ENCODE data around the gene MEF2B. TPM values are rescaled to one million over a fixed set of nuclear protein-coding genes. Genes with fewer than 3 reads are reported as not detected.

Gene MEF2B
- total RNA-seq, 1 experiment from 2014 or later, result 1.3 TPM

- H3K23me2 ChIP-seq (ENCODE audit: insufficient read length, low read depth, low read length, poor library complexity, severe bottlenecking), result peaks cover 4% of the 10 kb centered on the region
- no peaks in the 10 kb centered on the region for H3K27me3 ChIP-seq (ENCODE audit: insufficient read depth, low read length)
- H3K9ac ChIP-seq (ENCODE audit: extremely low read depth, insufficient read length, low read length), result no peak overlapping the region
- H3K4ac ChIP-seq (ENCODE audit: low read depth, low read length), result no peak overlapping the region
- no peaks in the 10 kb centered on the region for H4K20me1 ChIP-seq (ENCODE audit: control insufficient read depth, insufficient read depth, insufficient read length)
- H3K14ac ChIP-seq (ENCODE audit: insufficient read depth, low read length), result no peak overlapping the region; the same call in 1 of the 2 replicates
- H3K4me1 Mint-ChIP-seq, result peaks cover 2 to 15% of the 10 kb centered on the region in 2 experiments; a peak in 2 of 4 replicates
- no peak overlapping the region for H2BK20ac ChIP-seq (ENCODE audit: low read depth, low read length, poor library complexity, severe bottlenecking)
- no CpG with 5 or more reads among the region's 39 CpGs for WGBS (ENCODE audit: extremely low coverage, insufficient read length, low lambda C conversion rate)
- H3K9me3 Mint-ChIP-seq, result peaks cover 9 to 15% of the 10 kb centered on the region in 2 experiments
- DNase-seq, result no peak
- no peak overlapping the region for H4K5ac ChIP-seq (ENCODE audit: insufficient read length, low read depth, low read length)
- no peak overlapping the region for H3K56ac ChIP-seq (ENCODE audit: insufficient read length, low read depth, low read length)
- peak overlapping the region in 2 of 3 experiments; percentile 61 to 70; a peak in 1 of 7 replicates for H3K27ac Mint-ChIP-seq
- H3K27me3 Mint-ChIP-seq (ENCODE audit: low read depth), result no peaks in the 10 kb centered on the region
- no peak overlapping the region for H3K18ac ChIP-seq (ENCODE audit: insufficient read length, low read depth, low read length)
- no peak overlapping the region for H3K23ac ChIP-seq (ENCODE audit: insufficient read length, low read depth, low read length)
- no peaks in the 10 kb centered on the region for H3K79me2 ChIP-seq (ENCODE audit: insufficient read depth, low read length)
- no peak overlapping the region for H2BK15ac ChIP-seq (ENCODE audit: low read depth, low read length)
- H3K9me3 ChIP-seq (ENCODE audit: control insufficient read depth, low read depth, low read length), result no peaks in the 10 kb centered on the region
- H2AK5ac ChIP-seq (ENCODE audit: insufficient read length, low read length), result no peak overlapping the region
- no peak overlapping the region for H3K27ac ChIP-seq (ENCODE audit: insufficient read length, low read depth, low read length)
- no peak overlapping the region for H4K8ac ChIP-seq (replicated peaks; ENCODE audit: insufficient read length, low read depth, low read length)
- H3T11ph ChIP-seq (ENCODE audit: low read length), result no peak overlapping the region
- H3K36me3 Mint-ChIP-seq (ENCODE audit: insufficient read depth in 1 of 3, low read depth in 3 of 3), result peaks cover 19 to 35% (median 33%) of the 10 kb centered on the region in 3 experiments
- no peak overlapping the region for H2BK120ac ChIP-seq (ENCODE audit: low read depth, low read length, poor library complexity, severe bottlenecking)
- no peak overlapping the region for H2BK5ac ChIP-seq (ENCODE audit: insufficient read length, low read length)
- TF ChIP-seq CTCF (conservative IDR thresholded peaks at IDR 0.05), result no peak
- no peak overlapping the region for H2BK12ac ChIP-seq (ENCODE audit: insufficient read length, low read depth, low read length)
- no peak overlapping the region for H2AFZ ChIP-seq (ENCODE audit: low read length)
- no peaks in the 10 kb centered on the region for H3K4me1 ChIP-seq (ENCODE audit: insufficient read depth, low read length)
- no peak overlapping the region for H3K4me2 ChIP-seq (ENCODE audit: insufficient read depth, insufficient read length, low read length)
- no peaks in the 10 kb centered on the region for H3K79me1 ChIP-seq (ENCODE audit: insufficient read depth, low read depth, low read length, poor library complexity, severe bottlenecking)
- no peak overlapping the region for H4K91ac ChIP-seq (ENCODE audit: insufficient read length, low read depth, low read length)
- H3K4me3 Mint-ChIP-seq, result no peak overlapping the region; a peak in 1 of 5 replicates
Observed at GRCh38 chr19:19119325-19120237, 50.5 kb downstream of the MEF2B start.

All from H9 (cell line).